Effector memory CD8-positive, alpha-beta T cell (primary cell): ENCODE data around the gene PIAS1.
"Not testable (repeated sequence)": the region's sequence is repeated elsewhere in the genome, so short reads cannot be mapped to it uniquely, and the experiment has no call there.

Source experiments
- ATAC-seq: fragments of 150-1000 bp; cut with Tn5 transposase; replicated peaks from 2 replicates; pipeline ENCODE4 v1.10.0; 2021; ENCODE audit warnings: mild to moderate bottlenecking, moderate library complexity
- DNase-seq, 3 experiments: peaks; one replicate each; pipeline ENCODE4 v3.0.0; 2021
- H3K27ac Mint-ChIP-seq, 2 donors: one replicate each; pipeline ENCODE4 v1.8.0; 2022; ENCODE audit warnings: mild to moderate bottlenecking in 2 of 2, mixed read lengths in 2 of 2, moderate library complexity in 2 of 2
- H3K27me3 Mint-ChIP-seq, 2 donors: one replicate each; pipeline ENCODE4 v1.8.0; 2022; ENCODE audit warnings: mixed read lengths in 2 of 2
- H3K36me3 Mint-ChIP-seq: one replicate; pipeline ENCODE4 v1.8.0; 2022; ENCODE audit warnings: mild to moderate bottlenecking, moderate library complexity, mixed read lengths; ENCODE audit not compliant: insufficient read depth
- H3K4me1 Mint-ChIP-seq, 2 donors: one replicate each; pipeline ENCODE4 v1.8.0; 2022; ENCODE audit warnings: low read depth in 2 of 2, mixed read lengths in 2 of 2
- H3K4me3 Mint-ChIP-seq, 2 donors: one replicate each; pipeline ENCODE4 v1.8.0; 2022; ENCODE audit warnings: mild to moderate bottlenecking in 2 of 2, mixed read lengths in 2 of 2, moderate library complexity in 2 of 2
- H3K9me3 Mint-ChIP-seq, 2 donors: one replicate each; pipeline ENCODE4 v1.8.0; 2022; ENCODE audit warnings: mixed read lengths in 2 of 2
- total RNA-seq, 9 experiments: gene quantifications; one replicate each; lab custom pipeline; 2026; lab: John Stamatoyannopoulos, UW

PIAS1 gene
- 40.3 to 129 (median 96.8) reads per million in 9 experiments for total RNA-seq

- DNase-seq, result peak; percentile 90 to 92 (median 90)
- H3K4me3 Mint-ChIP-seq, result peak within 1 kb of the TSS; percentile 91 to 92
- H3K4me1 Mint-ChIP-seq, result peaks cover 23 to 41% of the 10 kb centered on the region in 2 donors
- H3K9me3 Mint-ChIP-seq, result no peaks in the 10 kb centered on the region
- peak; percentile 89 for ATAC-seq
- H3K27me3 Mint-ChIP-seq, result peaks cover 0 to 12% of the 10 kb centered on the region in 2 donors
- peaks cover 24% of the 10 kb centered on the region for H3K36me3 Mint-ChIP-seq
- peak within 1 kb of the TSS; percentile 83 to 90 for H3K27ac Mint-ChIP-seq
These were observed at the start of gene PIAS1 for GRCh38 chr15:68053701-68054627. PIAS1 (plus strand) TSS chr15:68054315; CDS start chr15:68054327, 12 bp downstream.

GRCh38 chr15:68007642-68008041, 46.5 kb upstream of the PIAS1 start:
- DNase-seq, H3K4me3 Mint-ChIP-seq, H3K9me3 Mint-ChIP-seq, ATAC-seq, H3K27ac Mint-ChIP-seq, H3K36me3 Mint-ChIP-seq, H3K4me1 Mint-ChIP-seq: not testable (repeated sequence)
- peaks cover 35 to 40% of the 10 kb centered on the region in 2 donors for H3K27me3 Mint-ChIP-seq

GRCh38 chr15:68010361-68011153, 43.6 kb upstream of the PIAS1 start:
- Mint-ChIP-seq H3K4me1 (no peaks in the 10 kb centered on the region), H3K36me3 (no peaks in the 10 kb centered on the region), H3K4me3 (no peak overlapping the region), H3K9me3 (peaks cover 0 to 3% of the 10 kb centered on the region in 2 donors), H3K27me3 (peaks cover 44 to 51% of the 10 kb centered on the region in 2 donors), H3K27ac (no peak overlapping the region)
- DNase-seq, result no peak
- ATAC-seq, result no peak

- DNase-seq, result no peak
- Mint-ChIP-seq H3K27me3 (peaks cover 41 to 51% of the 10 kb centered on the region in 2 donors), H3K4me1 (no peaks in the 10 kb centered on the region), H3K36me3 (no peaks in the 10 kb centered on the region), H3K9me3 (peaks cover 0 to 3% of the 10 kb centered on the region in 2 donors), H3K4me3 (no peak overlapping the region), H3K27ac (no peak overlapping the region)
- ATAC-seq, result no peak
These were observed 41.2 kb upstream of the PIAS1 start for GRCh38 chr15:68012911-68013310.

GRCh38 chr15:68014219-68014618, 39.9 kb upstream of the PIAS1 start:
- Mint-ChIP-seq H3K36me3 (no peaks in the 10 kb centered on the region), H3K27ac (no peak overlapping the region), H3K27me3 (peaks cover 33 to 38% of the 10 kb centered on the region in 2 donors), H3K4me3 (no peak overlapping the region), H3K9me3 (peaks cover 0 to 1% of the 10 kb centered on the region in 2 donors), H3K4me1 (no peaks in the 10 kb centered on the region)
- DNase-seq, result no peak
- ATAC-seq, result no peak

GRCh38 chr15:68015244-68015643, 38.9 kb upstream of the PIAS1 start:
- Mint-ChIP-seq H3K4me1 (no peaks in the 10 kb centered on the region), H3K27me3 (peaks cover 25 to 30% of the 10 kb centered on the region in 2 donors), H3K36me3 (no peaks in the 10 kb centered on the region), H3K4me3 (no peak overlapping the region), H3K9me3 (peaks cover 0 to 1% of the 10 kb centered on the region in 2 donors), H3K27ac (no peak overlapping the region)
- ATAC-seq (no peak), DNase-seq (no peak)

GRCh38 chr15:68017201-68017600, 36.9 kb upstream of the PIAS1 start:
- Mint-ChIP-seq H3K4me1 (no peaks in the 10 kb centered on the region), H3K27me3 (peaks cover 24 to 27% of the 10 kb centered on the region in 2 donors), H3K27ac (no peak overlapping the region), H3K36me3 (no peaks in the 10 kb centered on the region), H3K4me3 (no peak overlapping the region), H3K9me3 (peaks cover 0 to 1% of the 10 kb centered on the region in 2 donors)
- DNase-seq (no peak), ATAC-seq (no peak)

- Mint-ChIP-seq H3K27ac (no peak overlapping the region), H3K27me3 (peaks cover 7 to 26% of the 10 kb centered on the region in 2 donors)
These were observed 35.2 kb upstream of the PIAS1 start for GRCh38 chr15:68018797-68019444.

GRCh38 chr15:68019814-68020525, 34.1 kb upstream of the PIAS1 start:
- H3K9me3 Mint-ChIP-seq, result peaks cover 0 to 1% of the 10 kb centered on the region in 2 donors
- no peak overlapping the region for H3K4me3 Mint-ChIP-seq
- ATAC-seq, result no peak
- no peak overlapping the region for H3K27ac Mint-ChIP-seq
- H3K4me1 Mint-ChIP-seq, result no peaks in the 10 kb centered on the region
- H3K36me3 Mint-ChIP-seq, result peaks cover 3% of the 10 kb centered on the region
- H3K27me3 Mint-ChIP-seq, result peaks cover 0 to 18% of the 10 kb centered on the region in 2 donors
- DNase-seq, result no peak

More at GRCh38 chr15:68018797-68019444, 35.2 kb upstream of the PIAS1 start:
- H3K4me3 Mint-ChIP-seq, result no peak overlapping the region
- DNase-seq (no peak), ATAC-seq (no peak)
- H3K4me1 Mint-ChIP-seq, result no peaks in the 10 kb centered on the region
- no peaks in the 10 kb centered on the region for H3K36me3 Mint-ChIP-seq
- H3K9me3 Mint-ChIP-seq, result peaks cover 0 to 1% of the 10 kb centered on the region in 2 donors

GRCh38 chr15:68020685-68021084, 33.4 kb upstream of the PIAS1 start:
- no peak overlapping the region for H3K4me3 Mint-ChIP-seq
- peaks cover 5% of the 10 kb centered on the region for H3K36me3 Mint-ChIP-seq
- H3K4me1 Mint-ChIP-seq, result no peaks in the 10 kb centered on the region
- no peak for ATAC-seq
- H3K9me3 Mint-ChIP-seq, result peaks cover 0 to 1% of the 10 kb centered on the region in 2 donors
- H3K27me3 Mint-ChIP-seq, result peaks cover 0 to 18% of the 10 kb centered on the region in 2 donors
- H3K27ac Mint-ChIP-seq, result no peak overlapping the region
- no peak for DNase-seq

- no peak for DNase-seq
- Mint-ChIP-seq H3K4me1 (no peaks in the 10 kb centered on the region), H3K27ac (no peak overlapping the region), H3K9me3 (peaks cover 0 to 1% of the 10 kb centered on the region in 2 donors), H3K27me3 (peaks cover 0 to 18% of the 10 kb centered on the region in 2 donors), H3K36me3 (peaks cover 8% of the 10 kb centered on the region), H3K4me3 (no peak overlapping the region)
- ATAC-seq, result no peak
These were observed 32.1 kb upstream of the PIAS1 start for GRCh38 chr15:68022061-68022460.

GRCh38 chr15:68023307-68024101, 30.6 kb upstream of the PIAS1 start:
- Mint-ChIP-seq H3K27ac (no peak overlapping the region), H3K36me3 (peaks cover 8% of the 10 kb centered on the region), H3K4me1 (no peaks in the 10 kb centered on the region), H3K9me3 (no peaks in the 10 kb centered on the region), H3K27me3 (peaks cover 0 to 32% of the 10 kb centered on the region in 2 donors), H3K4me3 (no peak overlapping the region)
- no peak for ATAC-seq
- no peak for DNase-seq
